GM12878 (cell line): ENCODE results near the gene WNT11. TPM values are rescaled to one million over a fixed set of nuclear protein-coding genes. Genes with fewer than 3 reads are reported as not detected.
A peak's percentile ranks its signal among the peaks of the same experiment; 100 is the strongest.

Source experiments
- BRCA1 ChIP-seq: IDR thresholded peaks from 2 replicates; pipeline ENCODE4 v1.6.1; 2011; ENCODE audit warnings: low read depth, low read length, improper control_type of control experiment
- EP300 ChIP-seq, 2 experiments: fragments of 150-350 bp in 1 of 2; IDR thresholded peaks; 2 replicates each; pipeline ENCODE4 v1.6.1; 2011 to 2012; ENCODE audit warnings: low read depth in 2 of 2, low read length in 2 of 2, borderline replicate concordance in 1 of 2, improper control_type of control experiment in 1 of 2, inconsistent platforms in 1 of 2; ENCODE audit not compliant: control insufficient read depth in 1 of 2
- ETV6 ChIP-seq, 2 experiments: fragments of 450-650 bp in 1 of 2; IDR thresholded peaks in 1 of 2; conservative IDR thresholded peaks in 1 of 2; 2 replicates each; pipeline ENCODE4 v1.6.1; 2014; ENCODE audit warnings: antibody characterized with exemption in 1 of 2, borderline replicate concordance in 1 of 2, low read depth in 1 of 2, mild to moderate bottlenecking in 1 of 2, moderate library complexity in 1 of 2
- GATAD2B ChIP-seq: fragments of 450-650 bp; conservative IDR thresholded peaks from 2 replicates; pipeline ENCODE4 v1.6.1; 2017; ENCODE audit warnings: low read depth, mild to moderate bottlenecking, moderate library complexity
- HSF1 ChIP-seq: fragments of 150-350 bp; IDR thresholded peaks from 2 replicates; pipeline ENCODE4 v1.6.1; 2014; ENCODE audit warnings: mild to moderate bottlenecking, low read depth, low read length
- IRF3 ChIP-seq: fragments of 450-650 bp; IDR thresholded peaks from 2 replicates; pipeline ENCODE4 v1.6.1; 2014; ENCODE audit warnings: mild to moderate bottlenecking
- KLF5 ChIP-seq: fragments of 450-650 bp; IDR thresholded peaks from 2 replicates; pipeline ENCODE4 v1.6.1; 2014; ENCODE audit warnings: mild to moderate bottlenecking; ENCODE audit not compliant: partially characterized antibody
- MEF2B ChIP-seq: fragments of 450-650 bp; IDR thresholded peaks from 2 replicates; pipeline ENCODE4 v1.6.1; 2018; ENCODE audit warnings: mild to moderate bottlenecking, moderate library complexity; ENCODE audit not compliant: partially characterized antibody, poor library complexity, severe bottlenecking
- MXI1 ChIP-seq: fragments of 150-350 bp; IDR thresholded peaks from 2 replicates; pipeline ENCODE4 v1.6.1; 2011; ENCODE audit warnings: low read depth, mild to moderate bottlenecking, inconsistent platforms, low read length, improper control_type of control experiment
- NFYB ChIP-seq: IDR thresholded peaks from 2 replicates; pipeline ENCODE4 v1.6.1; 2011; ENCODE audit warnings: low read depth, mild to moderate bottlenecking, low read length, improper control_type of control experiment, moderate library complexity; ENCODE audit not compliant: insufficient read depth
- PAX5 ChIP-seq: IDR thresholded peaks from 2 replicates; pipeline ENCODE4 v1.6.1; 2011; ENCODE audit warnings: low read depth, low read length, borderline replicate concordance
- PKNOX1 ChIP-seq: fragments of 450-650 bp; IDR thresholded peaks from 2 replicates; pipeline ENCODE4 v1.6.1; 2016; ENCODE audit warnings: mild to moderate bottlenecking
- PML ChIP-seq: IDR thresholded peaks from 2 replicates; pipeline ENCODE4 v1.6.1; 2012; ENCODE audit warnings: low read length, inconsistent platforms
- RUNX3 ChIP-seq: IDR thresholded peaks from 2 replicates; pipeline ENCODE4 v1.6.1; 2012; ENCODE audit warnings: low read length, inconsistent platforms
- STAT1 ChIP-seq: fragments of 450-650 bp; conservative IDR thresholded peaks from 2 replicates; pipeline ENCODE4 v1.6.1; 2014; ENCODE audit warnings: antibody characterized with exemption, mild to moderate bottlenecking
- TBL1XR1 ChIP-seq: IDR thresholded peaks from 2 replicates; pipeline ENCODE4 v1.6.1; 2012; ENCODE audit warnings: low read depth, low read length, improper control_type of control experiment
- TCF7 ChIP-seq: IDR thresholded peaks from 2 replicates; pipeline ENCODE4 v1.6.1; 2014; ENCODE audit warnings: antibody characterized with exemption, borderline replicate concordance
- ZNF274 ChIP-seq: IDR thresholded peaks from one replicate; pipeline ENCODE4 v1.8.0; 2011; ENCODE audit not compliant: insufficient read length, insufficient read depth
- ZNF622 ChIP-seq: fragments of 450-650 bp; IDR thresholded peaks from 2 replicates; pipeline ENCODE4 v1.6.1; 2017; ENCODE audit warnings: mild to moderate bottlenecking, inconsistent platforms
- ZNF687 ChIP-seq: fragments of 450-650 bp; IDR thresholded peaks from 2 replicates; pipeline ENCODE4 v1.6.1; 2017; ENCODE audit warnings: mild to moderate bottlenecking, moderate library complexity
- polyA plus RNA-seq, 11 experiments: library from polyadenylated mRNA; depleted of rRNA in 4 of 11; unstranded in 6 of 11; stranded (reverse) in 5 of 11; fragments of >200 nt; fragmentation: Nextera tagmentation in 4 of 11; fragmentation: Illumina TruSeq in 1 of 11; extraction: Ambion mirVana in 4 of 11; extraction: Trizol in 1 of 11; gene quantifications; 1 replicate in 1 of 11; 2 replicates in 10 of 11; pipeline versions ENCODE4 v1.2.1 to v1.2.3, GENCODE V29; 2011 to 2016; ENCODE audit warnings: inconsistent platforms in 2 of 11, missing spikeins in 2 of 11, low read depth in 1 of 11
- total RNA-seq, 4 experiments: library from RNA; depleted of rRNA in 3 of 4; stranded (reverse); fragments of >200 nt in 3 of 4; fragmentation: Illumina TruSeq in 1 of 4; extraction: Trizol in 1 of 4; gene quantifications; 2 replicates each; pipeline versions ENCODE4 v1.2.1 to v1.2.3, GENCODE V29; 2013 to 2021

Gene WNT11
- total and polyA plus RNA-seq, 10 of the 15 experiments (the other 5 are each of a cell fraction or from before 2014, with no cell fraction given), result 0.05 to 0.19 TPM; not detected in 8

GRCh38 chr11:76232026-76232665 is 25.8 kb upstream of the WNT11 start (continued):
- TF ChIP-seq ZNF687 (no peak), NFYB (no peak), STAT1 (0 out of 2 replicates have a peak, but pooled peaks have one; percentile 26), BRCA1 (no peak), TCF7 (peak; percentile 89), MEF2B (peak; percentile 77), IRF3 (no peak), GATAD2B (peak; percentile 38; the same call in 1 of the 2 replicates), MXI1 (peak; percentile 44), PKNOX1 (0 out of 2 replicates have a peak, but pooled peaks have one; percentile 8), HSF1 (no peak), ZNF274 (no peak), PAX5 (peak; percentile 61; the same call in 1 of the 2 replicates), ETV6 (conservative IDR thresholded peaks at IDR 0.05 in 1 of 2, IDR thresholded peaks at IDR 0.05 in 1 of 2; ENCODE audit: borderline replicate concordance in 1 of 2, low read depth in 1 of 2) (0 out of 4 replicates have a peak, but pooled peaks of 1 of the 2 experiments have one; percentile 32), TBL1XR1 (peak; percentile 45; the same call in 1 of the 2 replicates), ZNF622 (no peak), PML (no peak), KLF5 (no peak), RUNX3 (peak; percentile 93), EP300 (IDR thresholded peaks at IDR 0.05; ENCODE audit: borderline replicate concordance in 1 of 2, control insufficient read depth in 1 of 2, low read depth in 2 of 2, low read length in 2 of 2) (peak in 1 of 2 experiments; percentile 73; a peak in 2 of 4 replicates)
